MM.1S (cell line): ENCODE measurements around the gene BRINP2.
A peak's percentile ranks its signal among the peaks of the same experiment; 100 is the strongest.

Experiments
- DNase-seq: peaks from one replicate; pipeline ENCODE4 v3.0.0-alpha.2; 2015
- H2AFZ ChIP-seq: fragments of 300-600 bp; sonication (generic); 2 replicates; pipeline ENCODE4 v1.6.0; 2016; ENCODE audit warnings: antibody characterized with exemption, low read length
- H3F3A ChIP-seq: fragments of 300-600 bp; sonication (generic); 2 replicates; pipeline ENCODE4 v1.6.1; 2016; ENCODE audit warnings: mild to moderate bottlenecking, antibody characterized with exemption, low read length, moderate library complexity, mixed read lengths; ENCODE audit not compliant: insufficient read depth
- H3K27ac ChIP-seq: fragments of 300-600 bp; sonication (generic); 2 replicates; pipeline ENCODE4 v1.5.1; 2016; ENCODE audit warnings: mild to moderate bottlenecking, low read length
- H3K27me3 ChIP-seq: fragments of 300-600 bp; sonication (generic); replicated peaks from 2 replicates; pipeline ENCODE4 v1.6.0; 2016; ENCODE audit warnings: low read length; ENCODE audit not compliant: insufficient read depth
- H3K36me3 ChIP-seq: fragments of 300-600 bp; sonication (generic); replicated peaks from 2 replicates; pipeline ENCODE4 v1.6.1; 2016; ENCODE audit warnings: mild to moderate bottlenecking, low read length, mixed read lengths; ENCODE audit not compliant: insufficient read depth
- H3K4me1 ChIP-seq: fragments of 300-600 bp; sonication (generic); 2 replicates; pipeline ENCODE4 v1.6.1; 2016; ENCODE audit warnings: low read length, mixed read lengths
- H3K4me2 ChIP-seq: fragments of 300-600 bp; sonication (generic); 2 replicates; pipeline ENCODE4 v1.6.0; 2016; ENCODE audit warnings: low read depth, low read length
- H3K4me3 ChIP-seq: fragments of 300-600 bp; sonication (generic); 2 replicates; pipeline ENCODE4 v1.5.1; 2016; ENCODE audit warnings: low read length, mixed read lengths
- H3K79me2 ChIP-seq: fragments of 300-600 bp; sonication (generic); 2 replicates; pipeline ENCODE4 v1.6.1; 2016; ENCODE audit warnings: mixed run types, low read length, mixed read lengths
- H3K9ac ChIP-seq: fragments of 300-600 bp; sonication (generic); 2 replicates; pipeline ENCODE4 v1.6.1; 2016; ENCODE audit warnings: low read length, mixed read lengths
- H3K9me2 ChIP-seq: fragments of 300-600 bp; sonication (generic); replicated peaks from 2 replicates; pipeline ENCODE4 v1.6.1; 2016; ENCODE audit warnings: mild to moderate bottlenecking, low read length, mixed read lengths; ENCODE audit not compliant: insufficient read depth
- H3K9me3 ChIP-seq: fragments of 300-600 bp; sonication (generic); replicated peaks from 2 replicates; pipeline ENCODE4 v1.6.1; 2016; ENCODE audit warnings: mild to moderate bottlenecking, low read length, mixed read lengths; ENCODE audit not compliant: insufficient read depth
- H4K20me1 ChIP-seq: fragments of 300-600 bp; sonication (generic); 2 replicates; pipeline ENCODE4 v1.6.1; 2016; ENCODE audit warnings: mild to moderate bottlenecking, low read length, moderate library complexity, mixed read lengths; ENCODE audit not compliant: insufficient read depth
- EZH2 ChIP-seq: fragments of 300-600 bp; sonication (generic); optimal IDR thresholded peaks from 2 replicates; pipeline ENCODE3; 2017; ENCODE audit warnings: low read depth, mild to moderate bottlenecking, antibody characterized with exemption, low read length, mixed read lengths
- EZH2phosphoT487 ChIP-seq: fragments of 300-600 bp; sonication (generic); IDR thresholded peaks from 2 replicates; pipeline ENCODE4 v1.6.1; 2018; ENCODE audit warnings: antibody characterized with exemption, low read length
- TF ChIP-seq, protein P1 (sequence below): fragments of 300-600 bp; sonication (generic); IDR thresholded peaks from 2 replicates; pipeline ENCODE4 v1.5.1; 2016; ENCODE audit warnings: antibody characterized with exemption, low read length, mixed read lengths

The BRINP2 gene

DNA sequence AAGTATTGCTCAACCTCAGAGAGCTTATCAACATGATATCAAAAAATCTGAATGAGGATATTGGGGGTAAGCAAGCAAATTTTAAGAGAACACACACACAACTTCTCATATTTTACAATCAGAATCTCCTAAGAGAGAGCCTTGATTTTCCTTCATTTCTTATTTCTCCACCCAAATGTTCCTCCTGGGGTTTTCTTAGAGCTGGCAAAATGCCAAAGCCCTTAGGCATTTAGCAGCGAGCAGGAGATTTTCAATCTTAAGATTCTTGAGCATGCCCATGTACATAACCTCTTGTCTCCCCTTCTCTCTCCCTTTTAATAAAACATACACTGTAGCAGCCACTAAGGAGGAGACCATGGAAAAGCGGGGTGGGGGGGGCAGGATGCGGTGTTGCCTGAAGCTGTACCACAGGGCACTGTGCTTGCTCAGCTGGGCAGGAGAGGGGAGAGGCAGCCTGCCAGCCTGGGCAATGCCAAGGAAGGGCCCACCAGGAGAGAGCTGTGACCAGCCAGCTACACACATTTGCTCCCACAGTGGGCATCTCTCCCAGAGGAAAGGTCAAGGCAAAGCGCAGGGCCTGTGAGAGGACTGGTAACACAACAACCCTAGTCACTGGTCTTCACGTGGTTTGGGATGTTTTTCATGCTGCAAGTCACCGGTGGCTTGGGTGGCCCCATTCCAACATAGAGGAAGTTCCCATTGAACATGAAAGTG lies 4.3 kb downstream of the BRINP2 start:
- Histone ChIP-seq H3K79me2 (no peaks in the 10 kb centered on the region), H3K9me2 (no peaks in the 10 kb centered on the region), H3K4me1 (no peaks in the 10 kb centered on the region), H3K9me3 (no peaks in the 10 kb centered on the region), H4K20me1 (no peaks in the 10 kb centered on the region), H3K4me3 (no peak overlapping the region), H3K4me2 (no peak overlapping the region), H3K27me3 (no peaks in the 10 kb centered on the region), H3K27ac (no peak overlapping the region), H3K36me3 (no peaks in the 10 kb centered on the region), H2AFZ (no peak overlapping the region), H3K9ac (no peak overlapping the region), H3F3A (no peaks in the 10 kb centered on the region)
- TF ChIP-seq EZH2 (no peak), EZH2phosphoT487 (no peak)
- TF ChIP-seq, protein P1, sequence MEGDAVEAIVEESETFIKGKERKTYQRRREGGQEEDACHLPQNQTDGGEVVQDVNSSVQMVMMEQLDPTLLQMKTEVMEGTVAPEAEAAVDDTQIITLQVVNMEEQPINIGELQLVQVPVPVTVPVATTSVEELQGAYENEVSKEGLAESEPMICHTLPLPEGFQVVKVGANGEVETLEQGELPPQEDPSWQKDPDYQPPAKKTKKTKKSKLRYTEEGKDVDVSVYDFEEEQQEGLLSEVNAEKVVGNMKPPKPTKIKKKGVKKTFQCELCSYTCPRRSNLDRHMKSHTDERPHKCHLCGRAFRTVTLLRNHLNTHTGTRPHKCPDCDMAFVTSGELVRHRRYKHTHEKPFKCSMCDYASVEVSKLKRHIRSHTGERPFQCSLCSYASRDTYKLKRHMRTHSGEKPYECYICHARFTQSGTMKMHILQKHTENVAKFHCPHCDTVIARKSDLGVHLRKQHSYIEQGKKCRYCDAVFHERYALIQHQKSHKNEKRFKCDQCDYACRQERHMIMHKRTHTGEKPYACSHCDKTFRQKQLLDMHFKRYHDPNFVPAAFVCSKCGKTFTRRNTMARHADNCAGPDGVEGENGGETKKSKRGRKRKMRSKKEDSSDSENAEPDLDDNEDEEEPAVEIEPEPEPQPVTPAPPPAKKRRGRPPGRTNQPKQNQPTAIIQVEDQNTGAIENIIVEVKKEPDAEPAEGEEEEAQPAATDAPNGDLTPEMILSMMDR: no peak
- no peak for DNase-seq

DNA sequence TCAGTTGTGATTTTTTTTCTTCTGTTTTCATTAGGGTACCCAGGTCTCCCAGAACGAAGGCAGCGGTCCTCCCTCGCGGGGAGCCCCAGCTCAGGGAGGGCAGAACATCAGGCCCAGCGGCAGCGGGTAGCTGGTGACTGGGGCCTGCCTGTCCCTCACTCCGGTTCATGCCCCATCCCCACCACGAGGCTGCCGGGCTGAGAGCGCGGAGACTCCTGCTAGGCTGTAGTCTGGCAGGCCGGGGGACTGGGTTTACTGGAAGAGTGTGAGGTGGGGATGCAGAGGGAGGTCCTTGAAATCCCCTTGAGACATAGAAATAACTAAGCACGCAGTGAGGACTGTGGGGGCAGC lies 10.5 kb downstream of the BRINP2 start:
- Histone ChIP-seq H3K79me2 (no peaks in the 10 kb centered on the region), H2AFZ (peak overlapping the region; percentile 54), H3K4me1 (peaks cover 10% of the 10 kb centered on the region; the same call in 1 of the 2 replicates), H3K27ac (no peak overlapping the region), H3K4me3 (peak overlapping the region; percentile 39; the same call in 1 of the 2 replicates), H3K27me3 (no peaks in the 10 kb centered on the region), H4K20me1 (no peaks in the 10 kb centered on the region), H3K4me2 (peak overlapping the region; percentile 55), H3K9me2 (no peaks in the 10 kb centered on the region), H3K36me3 (no peaks in the 10 kb centered on the region), H3F3A (no peaks in the 10 kb centered on the region), H3K9me3 (no peaks in the 10 kb centered on the region), H3K9ac (no peak overlapping the region)
- TF ChIP-seq, protein P1: no peak
- TF ChIP-seq EZH2phosphoT487 (no peak), EZH2 (no peak)
- DNase-seq: no peak

DNA sequence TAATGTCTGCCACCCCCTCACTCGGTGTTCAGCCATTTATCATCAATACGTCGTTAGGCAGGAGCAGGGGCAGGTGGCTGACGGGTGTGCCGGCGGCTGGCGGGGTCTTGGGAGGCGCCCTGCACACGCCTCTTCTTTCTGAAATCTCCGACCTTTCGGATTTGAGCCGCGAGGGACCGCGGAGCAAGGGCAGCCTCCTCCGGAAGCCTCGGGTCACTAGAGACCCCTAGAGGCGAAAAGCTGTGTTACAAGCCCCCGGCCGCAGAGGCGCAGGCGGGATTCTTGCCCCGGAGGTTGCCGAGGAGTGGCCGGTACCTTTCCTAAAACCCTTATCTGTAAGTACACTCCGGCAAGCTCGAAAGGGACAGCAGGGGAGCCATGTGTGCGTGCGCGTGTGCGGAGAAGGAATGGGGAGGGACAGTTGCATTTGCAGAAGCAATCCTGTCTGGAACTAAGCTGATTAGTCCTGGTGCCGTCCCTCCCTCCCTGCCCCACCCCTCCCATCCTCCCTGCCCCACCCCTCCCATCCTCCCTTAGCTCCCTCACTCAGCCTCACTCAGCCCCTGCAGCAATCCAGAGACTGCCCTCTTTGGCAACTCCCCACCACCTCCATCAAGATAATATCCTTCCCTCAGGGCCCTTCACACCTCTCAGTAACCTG lies 11.0 kb downstream of the BRINP2 start:
- Histone ChIP-seq H3K27me3 (no peaks in the 10 kb centered on the region), H3K9ac (no peak overlapping the region), H3F3A (no peaks in the 10 kb centered on the region), H3K9me2 (no peaks in the 10 kb centered on the region), H4K20me1 (no peaks in the 10 kb centered on the region), H3K79me2 (no peaks in the 10 kb centered on the region), H3K36me3 (no peaks in the 10 kb centered on the region), H3K4me1 (peaks cover 10% of the 10 kb centered on the region; the same call in 1 of the 2 replicates), H3K9me3 (no peaks in the 10 kb centered on the region), H2AFZ (peak overlapping the region; percentile 54), H3K4me3 (peak overlapping the region; percentile 39; the same call in 1 of the 2 replicates), H3K4me2 (peak overlapping the region; percentile 55), H3K27ac (no peak overlapping the region)
- DNase-seq: peak; percentile 93
- TF ChIP-seq, protein P1: peak; percentile 96
- TF ChIP-seq EZH2phosphoT487: no peak
